HEK293T (cell line): ENCODE measurements around the gene METTL23.
A peak's percentile ranks its signal among the peaks of the same experiment; 100 is the strongest.

Experiments used
- CTCF ChIA-PET: fragments of 350-600 bp; formaldehyde crosslinking; extraction: SDS; loops from one replicate; lab custom pipeline; 2021; ENCODE audit warnings: antibody characterized with exemption, inconsistent platforms; lab: Yijun Ruan, JAX
- POLR2A ChIA-PET: fragments of 350-600 bp; formaldehyde crosslinking; extraction: SDS; loops from one replicate; lab custom pipeline; 2020; ENCODE audit warnings: antibody characterized with exemption, inconsistent platforms; lab: Yijun Ruan, JAX
- DNase-seq: peaks from one replicate; pipeline ENCODE4 v3.0.0; 2012; ENCODE audit warnings: mixed read lengths; ENCODE audit errors: extremely low spot score
- ARNT ChIP-seq: fragments of 450-650 bp; IDR thresholded peaks from 2 replicates; pipeline ENCODE4 v1.6.1; 2017; ENCODE audit warnings: mild to moderate bottlenecking
- BHLHE40 ChIP-seq: fragments of 450-650 bp; IDR thresholded peaks from 2 replicates; pipeline ENCODE4 v1.6.1; 2016; ENCODE audit warnings: mild to moderate bottlenecking, moderate library complexity, borderline replicate concordance
- CTBP1 ChIP-seq: fragments of 450-650 bp; IDR thresholded peaks from 2 replicates; pipeline ENCODE4 v1.6.1; 2016; ENCODE audit warnings: borderline replicate concordance
- ELF4 ChIP-seq: fragments of 450-650 bp; IDR thresholded peaks from 2 replicates; pipeline ENCODE4 v1.6.1; 2017; ENCODE audit warnings: antibody characterized with exemption
- FOXA1 ChIP-seq: fragments of 450-650 bp; IDR thresholded peaks from 2 replicates; pipeline ENCODE4 v1.6.1; 2016; ENCODE audit warnings: mild to moderate bottlenecking
- FOXK2 ChIP-seq: fragments of 450-650 bp; IDR thresholded peaks from 2 replicates; pipeline ENCODE4 v1.6.1; 2016; ENCODE audit warnings: mild to moderate bottlenecking
- FOXM1 ChIP-seq: fragments of 450-650 bp; IDR thresholded peaks from 2 replicates; pipeline ENCODE4 v1.6.1; 2017; ENCODE audit warnings: mild to moderate bottlenecking, borderline replicate concordance
- HDGF ChIP-seq: fragments of 450-650 bp; IDR thresholded peaks from 2 replicates; pipeline ENCODE4 v1.6.1; 2017; ENCODE audit warnings: antibody characterized with exemption, borderline replicate concordance
- L3MBTL2 ChIP-seq: fragments of 450-650 bp; conservative IDR thresholded peaks from 2 replicates; pipeline ENCODE4 v1.6.1; 2016; ENCODE audit warnings: mild to moderate bottlenecking
- LEF1 ChIP-seq: fragments of 450-650 bp; IDR thresholded peaks from 2 replicates; pipeline ENCODE4 v1.6.1; 2017; ENCODE audit warnings: mild to moderate bottlenecking, borderline replicate concordance
- NFRKB ChIP-seq: fragments of 450-650 bp; IDR thresholded peaks from 2 replicates; pipeline ENCODE4 v1.6.1; 2016; ENCODE audit warnings: mild to moderate bottlenecking, moderate library complexity
- PKNOX1 ChIP-seq: fragments of 450-650 bp; IDR thresholded peaks from 2 replicates; pipeline ENCODE4 v1.6.1; 2016
- SP1 ChIP-seq: fragments of 450-650 bp; IDR thresholded peaks from 2 replicates; pipeline ENCODE4 v1.6.1; 2017
- SUZ12 ChIP-seq: fragments of 450-650 bp; IDR thresholded peaks from 2 replicates; pipeline ENCODE4 v1.6.1; 2016; ENCODE audit warnings: mild to moderate bottlenecking
- TARDBP ChIP-seq: fragments of 450-650 bp; IDR thresholded peaks from 2 replicates; pipeline ENCODE4 v1.6.1; 2016
- ZNF384 ChIP-seq: fragments of 450-650 bp; IDR thresholded peaks from 2 replicates; pipeline ENCODE4 v1.6.1; 2016

METTL23 gene

GRCh38 chr17:76726776-76727718, at the start of gene METTL23:
Gene METTL23, plus strand, starts transcription at chr17:76726839. Its CDS starts 2,872 bp downstream, at chr17:76729711.
- TF ChIP-seq CTBP1 = peak; percentile 21; the same call in 1 of the 2 replicates
- no peak for TF ChIP-seq HDGF
- TF ChIP-seq L3MBTL2 = peak; percentile 85
- 0 out of 2 replicates have a peak, but pooled peaks have one; percentile 0 for TF ChIP-seq PKNOX1
- CTCF ChIA-PET = interaction anchor here (0.7 to 1.5 kb wide), 5 partner anchors 12 to 113 kb away, joined by 3 to 5 read pairs (median 3); no protein-coding TSS in a partner anchor
- POLR2A ChIA-PET = interaction anchor here (0.7 to 6.2 kb wide), 13 partner anchors 8 to 187 kb away, joined by 3 to 58 read pairs (median 4); partner anchors contain the start of genes MFSD11, MGAT5B, MXRA7 and PRCD
- peak; percentile 71 for DNase-seq

GRCh38 chr17:76677406-76677805, 49.2 kb upstream of the METTL23 start:
- POLR2A ChIA-PET = interaction anchor here (1.0 kb wide), 1 partner anchor 12 kb away, joined by 3 read pairs; no protein-coding TSS in a partner anchor
- CTCF ChIA-PET = no interaction called here
- TF ChIP-seq TARDBP = no peak
- no peak for TF ChIP-seq SP1
- TF ChIP-seq CTBP1 = no peak
- TF ChIP-seq SUZ12 = no peak
- TF ChIP-seq FOXM1 = no peak
- no peak for TF ChIP-seq LEF1
- no peak for TF ChIP-seq L3MBTL2
- no peak for TF ChIP-seq ZNF384
- TF ChIP-seq HDGF = no peak
- no peak for TF ChIP-seq BHLHE40
- no peak for TF ChIP-seq FOXK2
- DNase-seq = no peak

GRCh38 chr17:76678330-76678729, 48.3 kb upstream of the METTL23 start:
- TF ChIP-seq CTBP1 = no peak
- TF ChIP-seq FOXM1 = no peak
- no peak for TF ChIP-seq L3MBTL2
- no peak for TF ChIP-seq BHLHE40
- TF ChIP-seq HDGF = no peak
- no peak for TF ChIP-seq TARDBP
- no peak for TF ChIP-seq NFRKB
- no peak for TF ChIP-seq SP1
- no peak for TF ChIP-seq ZNF384
- no peak for TF ChIP-seq FOXK2
- TF ChIP-seq ELF4 = no peak
- TF ChIP-seq SUZ12 = no peak
- no peak for TF ChIP-seq FOXA1
- DNase-seq = no peak
- ChIA-PET POLR2A (interaction anchor here (0.8 to 1.0 kb wide), 2 partner anchors 11 to 91 kb away, joined by 3 read pairs; no protein-coding TSS in a partner anchor), CTCF (no interaction called here)

- DNase-seq = no peak
- ChIA-PET POLR2A (no interaction called here), CTCF (no interaction called here)
- TF ChIP-seq NFRKB = no peak
- TF ChIP-seq FOXA1 = no peak
- TF ChIP-seq FOXK2 = no peak
- TF ChIP-seq TARDBP = no peak
- no peak for TF ChIP-seq PKNOX1
- no peak for TF ChIP-seq SP1
- no peak for TF ChIP-seq BHLHE40
- no peak for TF ChIP-seq L3MBTL2
- TF ChIP-seq ZNF384 = no peak
- no peak for TF ChIP-seq ELF4
- TF ChIP-seq HDGF = no peak
- TF ChIP-seq CTBP1 = no peak
- TF ChIP-seq ARNT = no peak
- no peak for TF ChIP-seq SUZ12
- no peak for TF ChIP-seq LEF1
Observed at GRCh38 chr17:76679239-76679638, 47.4 kb upstream of the METTL23 start.

GRCh38 chr17:76681222-76682137, 45.2 kb upstream of the METTL23 start:
- ChIA-PET CTCF (interaction anchor here (0.6 to 2.4 kb wide), 28 partner anchors 10 to 271 kb away, joined by 3 to 25 read pairs (median 4); partner anchors contain the start of gene MXRA7), POLR2A (interaction anchor here (0.6 to 2.4 kb wide), 9 partner anchors 9 to 124 kb away, joined by 3 to 32 read pairs (median 4); partner anchors contain the start of gene MXRA7)
- no peak for TF ChIP-seq PKNOX1
- TF ChIP-seq ELF4 = no peak
- no peak for TF ChIP-seq HDGF
- TF ChIP-seq BHLHE40 = no peak
- TF ChIP-seq SUZ12 = no peak
- no peak for TF ChIP-seq LEF1
- TF ChIP-seq ARNT = no peak
- no peak for TF ChIP-seq ZNF384
- TF ChIP-seq L3MBTL2 = no peak
- no peak for TF ChIP-seq NFRKB
- TF ChIP-seq FOXA1 = no peak
- no peak for TF ChIP-seq TARDBP
- DNase-seq = peak; percentile 78
